ENCODE data around the gene TYW1.
"Not testable (repeated sequence)": the region's sequence is repeated elsewhere in the genome, so short reads cannot be mapped to it uniquely, and the experiment has no call there.

TYW1 gene

DNA sequence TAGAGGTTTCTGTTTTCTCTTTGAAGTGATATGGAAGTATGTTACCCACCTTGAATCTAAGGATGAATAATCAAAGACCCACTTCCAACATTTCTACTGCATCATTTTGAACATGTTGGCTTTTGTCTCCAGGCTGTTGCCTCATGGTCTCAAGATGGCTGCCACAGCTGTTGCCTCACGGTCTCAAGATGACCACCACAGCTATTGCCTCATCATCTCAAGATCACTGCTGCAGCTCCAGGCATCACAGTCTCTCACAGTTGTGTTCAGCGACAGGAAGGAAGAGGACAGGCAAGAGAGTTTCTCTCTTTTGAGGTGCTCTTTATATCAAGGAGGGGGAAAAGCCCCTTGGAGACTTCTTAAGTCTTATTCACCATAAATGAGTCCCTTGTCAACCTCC is 267.4 kb downstream of the TYW1 start:
- not testable (repeated sequence) for H3K4ac ChIP-seq (ENCODE audit: low read depth, low read length); H4K91ac ChIP-seq (ENCODE audit: low read depth, low read length); H3K36me3 ChIP-seq (ENCODE audit: control insufficient read depth in 1 of 2, insufficient read depth in 2 of 2, low read length in 2 of 2); H3K4me3 ChIP-seq (ENCODE audit: low read depth, low read length); H4K12ac ChIP-seq (ENCODE audit: low read depth, low read length); H2BK120ac ChIP-seq (ENCODE audit: insufficient read depth, low read length, poor library complexity); H3K9ac ChIP-seq (ENCODE audit: low read length); H3K79me2 ChIP-seq (ENCODE audit: control insufficient read depth, insufficient read depth, low read length, poor library complexity); H3K4me2 ChIP-seq (ENCODE audit: low read length); H2BK12ac ChIP-seq (ENCODE audit: low read length); DNase-seq; H3K4me1 ChIP-seq (ENCODE audit: control insufficient read depth in 1 of 2, insufficient read depth in 2 of 2, low read length in 2 of 2); H3K27me3 ChIP-seq (ENCODE audit: insufficient read depth, low read length); H3K14ac ChIP-seq (ENCODE audit: low read length); H4K8ac ChIP-seq (ENCODE audit: low read depth, low read length); H3K79me1 ChIP-seq (ENCODE audit: low read length); H2BK5ac ChIP-seq (ENCODE audit: low read depth, low read length, poor library complexity); H3K23ac ChIP-seq (ENCODE audit: low read length); H2AFZ ChIP-seq (ENCODE audit: insufficient read depth, low read length, poor library complexity); H3K9me3 ChIP-seq (ENCODE audit: insufficient read depth, low read depth, low read length); H2AK5ac ChIP-seq (ENCODE audit: low read length); H3K18ac ChIP-seq (ENCODE audit: low read length); H3K27ac ChIP-seq (ENCODE audit: low read depth, low read length)
- no CpG with 5 or more reads among the region's 2 CpGs for WGBS (ENCODE audit: extremely low coverage, insufficient coverage, insufficient read length)

DNA sequence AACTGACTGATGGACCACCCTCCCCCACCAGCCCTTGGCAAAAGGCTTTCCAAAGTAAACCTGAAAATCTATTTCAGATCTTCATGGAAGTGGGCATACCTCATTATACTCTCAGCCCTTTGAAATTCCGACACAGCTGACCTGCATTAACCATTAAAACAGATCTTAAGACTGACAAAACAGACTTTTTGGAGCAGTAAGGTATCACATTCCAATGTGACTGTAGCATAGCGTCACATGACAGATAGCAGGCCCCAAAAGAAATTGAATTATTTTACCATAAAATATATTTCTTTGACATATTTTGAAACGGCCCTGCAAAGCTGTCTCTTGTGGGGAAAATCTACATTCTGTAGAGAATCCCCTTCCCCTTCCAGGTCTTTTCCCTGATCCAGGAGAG is 269.4 kb downstream of the TYW1 start:
- not testable (repeated sequence) for H3K36me3 ChIP-seq (ENCODE audit: control insufficient read depth in 1 of 2, insufficient read depth in 2 of 2, low read length in 2 of 2); H3K4me2 ChIP-seq (ENCODE audit: low read length)

DNA sequence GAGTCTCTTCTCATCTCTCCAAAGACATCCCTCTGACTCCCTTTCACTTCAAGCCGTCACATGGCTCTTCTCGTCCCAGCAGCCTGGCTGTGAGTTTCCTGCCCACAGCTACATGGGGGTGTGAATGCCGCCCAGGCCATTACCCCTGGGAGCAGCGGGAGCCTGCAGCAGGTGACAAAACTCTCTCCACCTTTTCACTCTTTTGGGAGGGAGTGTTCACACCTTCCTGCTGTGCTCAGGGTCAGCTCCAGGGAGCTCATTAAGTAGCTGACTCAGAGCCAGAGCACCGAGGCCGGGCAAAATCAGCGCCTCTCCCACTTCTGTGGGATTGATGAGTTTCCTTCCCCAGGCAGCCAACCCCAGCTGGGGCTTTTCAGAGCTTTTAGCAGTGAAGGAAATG is 271.3 kb downstream of the TYW1 start:
- no peak overlapping the region for H3K27ac ChIP-seq (ENCODE audit: low read depth, low read length)
- no peaks in the 10 kb centered on the region for H3K36me3 ChIP-seq (ENCODE audit: control insufficient read depth in 1 of 2, insufficient read depth in 2 of 2, low read length in 2 of 2)

More for the DNA sequence above, 269.4 kb downstream of the TYW1 start:
- not testable (repeated sequence) for H4K12ac ChIP-seq (ENCODE audit: low read depth, low read length); H3K23ac ChIP-seq (ENCODE audit: low read length); H2AFZ ChIP-seq (ENCODE audit: insufficient read depth, low read length, poor library complexity); H3K27ac ChIP-seq (ENCODE audit: low read depth, low read length); H3K4me1 ChIP-seq (ENCODE audit: control insufficient read depth in 1 of 2, insufficient read depth in 2 of 2, low read length in 2 of 2); H2BK12ac ChIP-seq (ENCODE audit: low read length); H3K27me3 ChIP-seq (ENCODE audit: insufficient read depth, low read length); H3K9me3 ChIP-seq (ENCODE audit: insufficient read depth, low read depth, low read length); H3K4me3 ChIP-seq (ENCODE audit: low read depth, low read length); H3K14ac ChIP-seq (ENCODE audit: low read length); H2BK5ac ChIP-seq (ENCODE audit: low read depth, low read length, poor library complexity); H3K9ac ChIP-seq (ENCODE audit: low read length); H2AK5ac ChIP-seq (ENCODE audit: low read length); DNase-seq; H3K79me2 ChIP-seq (ENCODE audit: control insufficient read depth, insufficient read depth, low read length, poor library complexity); H3K4ac ChIP-seq (ENCODE audit: low read depth, low read length); H2BK120ac ChIP-seq (ENCODE audit: insufficient read depth, low read length, poor library complexity); H4K91ac ChIP-seq (ENCODE audit: low read depth, low read length); H3K18ac ChIP-seq (ENCODE audit: low read length); H3K79me1 ChIP-seq (ENCODE audit: low read length); H4K8ac ChIP-seq (ENCODE audit: low read depth, low read length)
- WGBS (ENCODE audit: extremely low coverage, insufficient coverage, insufficient read length) = no CpG with 5 or more reads among the region's 3 CpGs

DNA sequence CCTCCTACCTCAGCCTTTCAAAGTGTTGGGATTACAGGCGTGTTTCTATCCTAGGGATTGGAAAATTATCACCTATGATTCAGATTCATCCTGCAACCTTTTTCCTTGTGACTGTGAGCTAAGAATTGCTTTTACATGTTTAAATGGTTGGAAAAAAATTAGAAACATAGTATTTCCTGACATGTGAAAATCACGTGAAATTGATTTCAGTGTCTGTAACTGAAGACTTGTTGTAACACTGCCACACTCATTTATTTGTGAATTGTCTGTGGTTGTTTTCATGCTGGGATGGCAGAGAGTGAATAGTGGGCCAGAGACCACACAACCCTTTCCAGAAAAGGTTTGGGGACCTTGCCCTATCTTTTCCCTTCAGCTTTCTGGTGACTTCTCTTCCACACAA is 273.3 kb downstream of the TYW1 start:
- H2BK120ac ChIP-seq (ENCODE audit: insufficient read depth, low read length, poor library complexity); H3K79me1 ChIP-seq (ENCODE audit: low read length): not testable (repeated sequence)
- WGBS (ENCODE audit: extremely low coverage, insufficient coverage, insufficient read length) = no CpG with 5 or more reads among the region's 2 CpGs

More for the DNA sequence above, 271.3 kb downstream of the TYW1 start:
- H3K27me3 ChIP-seq (ENCODE audit: insufficient read depth, low read length) = no peaks in the 10 kb centered on the region
- no peaks in the 10 kb centered on the region for H3K79me2 ChIP-seq (ENCODE audit: control insufficient read depth, insufficient read depth, low read length, poor library complexity)
- no peaks in the 10 kb centered on the region for H3K9me3 ChIP-seq (ENCODE audit: insufficient read depth, low read depth, low read length)
- no peak overlapping the region for H3K14ac ChIP-seq (ENCODE audit: low read length)
- H3K4me2 ChIP-seq (ENCODE audit: low read length) = no peak overlapping the region
- H4K8ac ChIP-seq (ENCODE audit: low read depth, low read length) = no peak overlapping the region
- no peak overlapping the region for H4K12ac ChIP-seq (ENCODE audit: low read depth, low read length)
- H3K4me3 ChIP-seq (ENCODE audit: low read depth, low read length) = no peak overlapping the region
- no peak overlapping the region for H4K91ac ChIP-seq (ENCODE audit: low read depth, low read length)
- H2AK5ac ChIP-seq (ENCODE audit: low read length) = no peak overlapping the region
- no peak overlapping the region for H2BK12ac ChIP-seq (ENCODE audit: low read length)
- DNase-seq = no peak
- H3K79me1 ChIP-seq (ENCODE audit: low read length) = no peaks in the 10 kb centered on the region
- H3K4ac ChIP-seq (ENCODE audit: low read depth, low read length) = no peak overlapping the region
- no CpG with 5 or more reads among the region's 7 CpGs for WGBS (ENCODE audit: extremely low coverage, insufficient coverage, insufficient read length)
- no peak overlapping the region for H3K9ac ChIP-seq (ENCODE audit: low read length)
- H2AFZ ChIP-seq (ENCODE audit: insufficient read depth, low read length, poor library complexity) = no peak overlapping the region
- no peak overlapping the region for H2BK5ac ChIP-seq (ENCODE audit: low read depth, low read length, poor library complexity)
- no peak overlapping the region for H2BK120ac ChIP-seq (ENCODE audit: insufficient read depth, low read length, poor library complexity)
- peaks cover 0 to 2% of the 10 kb centered on the region in 2 experiments for H3K4me1 ChIP-seq (ENCODE audit: control insufficient read depth in 1 of 2, insufficient read depth in 2 of 2, low read length in 2 of 2)
- H3K23ac ChIP-seq (ENCODE audit: low read length) = no peak overlapping the region
- no peak overlapping the region for H3K18ac ChIP-seq (ENCODE audit: low read length)

More for the DNA sequence above, 273.3 kb downstream of the TYW1 start:
- H2AFZ ChIP-seq (ENCODE audit: insufficient read depth, low read length, poor library complexity); DNase-seq; H4K91ac ChIP-seq (ENCODE audit: low read depth, low read length); H4K12ac ChIP-seq (ENCODE audit: low read depth, low read length); H3K4me3 ChIP-seq (ENCODE audit: low read depth, low read length); H3K9me3 ChIP-seq (ENCODE audit: insufficient read depth, low read depth, low read length); H3K79me2 ChIP-seq (ENCODE audit: control insufficient read depth, insufficient read depth, low read length, poor library complexity); H2AK5ac ChIP-seq (ENCODE audit: low read length); H3K27me3 ChIP-seq (ENCODE audit: insufficient read depth, low read length); H4K8ac ChIP-seq (ENCODE audit: low read depth, low read length); H3K27ac ChIP-seq (ENCODE audit: low read depth, low read length); H2BK5ac ChIP-seq (ENCODE audit: low read depth, low read length, poor library complexity); H3K14ac ChIP-seq (ENCODE audit: low read length); H3K9ac ChIP-seq (ENCODE audit: low read length); H3K4me2 ChIP-seq (ENCODE audit: low read length); H3K36me3 ChIP-seq (ENCODE audit: control insufficient read depth in 1 of 2, insufficient read depth in 2 of 2, low read length in 2 of 2); H3K4ac ChIP-seq (ENCODE audit: low read depth, low read length); H3K4me1 ChIP-seq (ENCODE audit: control insufficient read depth in 1 of 2, insufficient read depth in 2 of 2, low read length in 2 of 2); H3K23ac ChIP-seq (ENCODE audit: low read length); H2BK12ac ChIP-seq (ENCODE audit: low read length); H3K18ac ChIP-seq (ENCODE audit: low read length): not testable (repeated sequence)

Measured in trophoblast cell (in vitro differentiated cells and primary cell).